ENCODE data around the gene CMTM5. TPM values are rescaled to one million over a fixed set of nuclear protein-coding genes. Genes with fewer than 3 reads are reported as not detected.
"Not testable (repeated sequence)": the region's sequence is repeated elsewhere in the genome, so short reads cannot be mapped to it uniquely, and the experiment has no call there.

The CMTM5 gene
- total RNA-seq, 1 donor from 2014 or later, result not detected

GRCh38 chr14:23423657-23424056, 46.8 kb downstream of the CMTM5 start:
- no peaks in the 10 kb centered on the region for H3K9me3 Mint-ChIP-seq (ENCODE audit: unreplicated experiment)
- H3K27me3 Mint-ChIP-seq (ENCODE audit: unreplicated experiment), result peaks cover 15% of the 10 kb centered on the region
- H3K27ac Mint-ChIP-seq (ENCODE audit: unreplicated experiment), result no peak overlapping the region
- DNase-seq (ENCODE audit: extremely low spot score, unreplicated experiment), result no peak
- H3K4me1 Mint-ChIP-seq (ENCODE audit: unreplicated experiment), result no peaks in the 10 kb centered on the region
- H3K36me3 Mint-ChIP-seq (ENCODE audit: unreplicated experiment), result no peaks in the 10 kb centered on the region
- no peak overlapping the region for H3K4me3 Mint-ChIP-seq (ENCODE audit: unreplicated experiment)
- TF ChIP-seq, protein P1, sequence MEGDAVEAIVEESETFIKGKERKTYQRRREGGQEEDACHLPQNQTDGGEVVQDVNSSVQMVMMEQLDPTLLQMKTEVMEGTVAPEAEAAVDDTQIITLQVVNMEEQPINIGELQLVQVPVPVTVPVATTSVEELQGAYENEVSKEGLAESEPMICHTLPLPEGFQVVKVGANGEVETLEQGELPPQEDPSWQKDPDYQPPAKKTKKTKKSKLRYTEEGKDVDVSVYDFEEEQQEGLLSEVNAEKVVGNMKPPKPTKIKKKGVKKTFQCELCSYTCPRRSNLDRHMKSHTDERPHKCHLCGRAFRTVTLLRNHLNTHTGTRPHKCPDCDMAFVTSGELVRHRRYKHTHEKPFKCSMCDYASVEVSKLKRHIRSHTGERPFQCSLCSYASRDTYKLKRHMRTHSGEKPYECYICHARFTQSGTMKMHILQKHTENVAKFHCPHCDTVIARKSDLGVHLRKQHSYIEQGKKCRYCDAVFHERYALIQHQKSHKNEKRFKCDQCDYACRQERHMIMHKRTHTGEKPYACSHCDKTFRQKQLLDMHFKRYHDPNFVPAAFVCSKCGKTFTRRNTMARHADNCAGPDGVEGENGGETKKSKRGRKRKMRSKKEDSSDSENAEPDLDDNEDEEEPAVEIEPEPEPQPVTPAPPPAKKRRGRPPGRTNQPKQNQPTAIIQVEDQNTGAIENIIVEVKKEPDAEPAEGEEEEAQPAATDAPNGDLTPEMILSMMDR (IDR thresholded peaks at IDR 0.05), result no peak

DNA sequence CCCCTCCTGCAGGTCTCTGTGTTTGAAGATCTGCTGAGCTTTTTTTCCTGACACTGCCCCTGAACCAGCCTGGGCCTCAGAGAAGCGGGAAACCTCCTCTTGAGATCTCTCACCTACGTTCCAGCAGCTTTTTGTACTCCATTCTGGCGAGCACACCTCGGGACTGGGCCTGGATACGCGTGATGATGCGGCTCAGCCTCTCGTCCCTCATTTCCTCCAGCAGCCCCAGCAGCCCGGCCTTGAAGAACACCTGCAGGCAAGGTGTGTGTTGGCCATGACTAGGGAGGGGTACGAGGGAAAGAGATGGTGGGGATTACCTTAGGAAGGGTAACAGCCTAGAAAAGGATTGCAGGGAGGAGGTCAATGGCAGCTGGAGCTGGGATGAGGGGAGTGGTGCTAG, 48.3 kb downstream of the CMTM5 start:
- H3K27me3 Mint-ChIP-seq (ENCODE audit: unreplicated experiment), result peaks cover 13% of the 10 kb centered on the region
- no peaks in the 10 kb centered on the region for H3K9me3 Mint-ChIP-seq (ENCODE audit: unreplicated experiment)
- TF ChIP-seq, protein P1 (IDR thresholded peaks at IDR 0.05), result no peak
- no peak overlapping the region for H3K27ac Mint-ChIP-seq (ENCODE audit: unreplicated experiment)
- no peaks in the 10 kb centered on the region for H3K4me1 Mint-ChIP-seq (ENCODE audit: unreplicated experiment)
- DNase-seq (ENCODE audit: extremely low spot score, unreplicated experiment), result no peak
- H3K36me3 Mint-ChIP-seq (ENCODE audit: unreplicated experiment), result no peaks in the 10 kb centered on the region
- no peak overlapping the region for H3K4me3 Mint-ChIP-seq (ENCODE audit: unreplicated experiment)

GRCh38 chr14:23425798-23426197, 49.0 kb downstream of the CMTM5 start:
- H3K4me1 Mint-ChIP-seq (ENCODE audit: unreplicated experiment); H3K27ac Mint-ChIP-seq (ENCODE audit: unreplicated experiment): not testable (repeated sequence)
- peaks cover 11% of the 10 kb centered on the region for H3K27me3 Mint-ChIP-seq (ENCODE audit: unreplicated experiment)

DNA sequence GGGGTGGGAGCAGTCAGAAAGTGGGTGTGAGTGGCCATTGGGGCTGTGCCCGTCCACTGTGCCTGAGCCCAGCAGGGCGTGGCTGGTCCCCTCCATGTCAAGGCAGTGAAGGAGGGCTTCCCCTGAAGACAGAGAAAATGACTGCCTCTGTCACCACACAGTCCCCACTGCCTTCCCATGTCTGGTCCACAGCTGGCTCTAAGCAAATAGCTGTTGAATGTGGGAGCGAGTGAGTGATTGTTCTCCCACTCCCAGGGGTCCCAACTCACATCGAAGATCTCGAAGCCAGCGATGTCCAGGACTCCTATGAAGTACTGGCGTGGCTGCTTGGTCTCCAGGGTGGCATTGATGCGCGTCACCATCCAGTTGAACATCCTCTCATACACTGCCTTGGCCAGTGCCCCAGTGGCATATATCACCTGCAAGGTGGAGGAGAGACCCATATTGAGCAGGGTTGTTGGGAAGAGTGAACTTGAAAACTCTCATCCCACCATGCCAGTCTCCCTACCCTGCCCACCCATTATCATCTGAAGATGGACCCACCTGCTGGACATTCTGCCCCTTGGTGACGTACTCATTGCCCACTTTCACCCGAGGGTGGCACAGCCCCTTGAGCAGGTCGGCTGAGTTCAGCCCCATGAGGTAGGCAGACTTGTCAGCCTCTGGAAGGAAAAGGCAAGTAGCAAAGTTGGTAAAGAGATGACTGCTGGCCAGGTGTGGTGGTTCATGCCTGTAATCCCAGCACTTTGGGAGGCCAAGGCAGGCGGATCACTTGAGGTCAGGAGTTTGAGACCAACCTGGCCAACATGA, 52.0 kb downstream of the CMTM5 start:
- Mint-ChIP-seq H3K9me3 (ENCODE audit: unreplicated experiment) (no peaks in the 10 kb centered on the region), H3K27ac (ENCODE audit: unreplicated experiment) (no peak overlapping the region), H3K27me3 (ENCODE audit: unreplicated experiment) (peaks cover 11% of the 10 kb centered on the region), H3K4me1 (ENCODE audit: unreplicated experiment) (no peaks in the 10 kb centered on the region), H3K36me3 (ENCODE audit: unreplicated experiment) (no peaks in the 10 kb centered on the region), H3K4me3 (ENCODE audit: unreplicated experiment) (no peak overlapping the region)
- TF ChIP-seq, protein P1 (IDR thresholded peaks at IDR 0.05), result no peak
- no peak for DNase-seq (ENCODE audit: extremely low spot score, unreplicated experiment)

More at GRCh38 chr14:23425798-23426197, 49.0 kb downstream of the CMTM5 start:
- not testable (repeated sequence) for H3K4me3 Mint-ChIP-seq (ENCODE audit: unreplicated experiment); H3K36me3 Mint-ChIP-seq (ENCODE audit: unreplicated experiment); DNase-seq (ENCODE audit: extremely low spot score, unreplicated experiment); H3K9me3 Mint-ChIP-seq (ENCODE audit: unreplicated experiment)

Small RNA genes within 50 kb of the gene (microRNA-seq; reads per million reads assigned to microRNA genes)
- gene MIR208A (ENCODE audit: unreplicated experiment), result not detected
- not detected for gene MIR208B (ENCODE audit: unreplicated experiment)

Other genes starting within 250 kb of the CMTM5 start
- 0.52 and 0.75 TPM in 2 replicates for gene SLC7A8, start 193.4 kb upstream of the CMTM5 start, total RNA-seq
- gene RNF212B, start 139.1 kb upstream of the CMTM5 start, total RNA-seq, result not detected in 2 replicates
- gene HOMEZ, start 90.9 kb upstream of the CMTM5 start, total RNA-seq, result 6.9 and 8.4 TPM in 2 replicates
- 15.3 and 19.2 TPM in 2 replicates for gene PPP1R3E, start 74.2 kb upstream of the CMTM5 start, total RNA-seq
- gene BCL2L2, start 70.2 kb upstream of the CMTM5 start, total RNA-seq, result 21.6 and 27.9 TPM in 2 replicates
- 175 and 183 TPM in 2 replicates for gene PABPN1, start 55.6 kb upstream of the CMTM5 start, total RNA-seq
- 36.4 and 42.7 TPM in 2 replicates for gene SLC22A17, start 24.2 kb upstream of the CMTM5 start, total RNA-seq
- 30.5 and 31.9 TPM in 2 replicates for gene EFS, start 11.9 kb upstream of the CMTM5 start, total RNA-seq
- gene IL25, start 4.2 kb upstream of the CMTM5 start, total RNA-seq, result not detected in 2 replicates
- not detected in 2 replicates for gene MYH6, start 31.2 kb downstream of the CMTM5 start, total RNA-seq
- not detected in 2 replicates for gene MYH7, start 58.6 kb downstream of the CMTM5 start, total RNA-seq
- gene NGDN, start 92.7 kb downstream of the CMTM5 start, total RNA-seq, result 32.3 and 34.6 TPM in 2 replicates
- 3.8 and 5.7 TPM in 2 replicates for gene ZFHX2, start 174.7 kb downstream of the CMTM5 start, total RNA-seq
- gene THTPA, start 179.2 kb downstream of the CMTM5 start, total RNA-seq, result 22.3 and 25.7 TPM in 2 replicates
- gene AP1G2, start 190.7 kb downstream of the CMTM5 start, total RNA-seq, result 27.5 and 32.6 TPM in 2 replicates
- not detected in 2 replicates for gene JPH4, start 201.7 kb downstream of the CMTM5 start, total RNA-seq

Measured in osteocyte (in vitro differentiated cells).